ENCODE data around the gene CDKAL1. TPM values are rescaled to one million over a fixed set of nuclear protein-coding genes. Genes with fewer than 3 reads are reported as not detected.
"Not testable (repeated sequence)": the region's sequence is repeated elsewhere in the genome, so short reads cannot be mapped to it uniquely, and the experiment has no call there.

Gene CDKAL1
- total RNA-seq, 1 donor from 2014 or later: 14.8 TPM

- H3K27ac Mint-ChIP-seq (ENCODE audit: unreplicated experiment): no peak overlapping the region
- no peak for DNase-seq (ENCODE audit: extremely low spot score, unreplicated experiment)
- no peaks in the 10 kb centered on the region for H3K27me3 Mint-ChIP-seq (ENCODE audit: unreplicated experiment)
- H3K4me3 Mint-ChIP-seq (ENCODE audit: unreplicated experiment): no peak overlapping the region
- no peaks in the 10 kb centered on the region for H3K9me3 Mint-ChIP-seq (ENCODE audit: unreplicated experiment)
- TF ChIP-seq CTCF (IDR thresholded peaks at IDR 0.05): no peak
- H3K36me3 Mint-ChIP-seq (ENCODE audit: unreplicated experiment): peaks cover 17% of the 10 kb centered on the region
- peaks cover 30% of the 10 kb centered on the region for H3K4me1 Mint-ChIP-seq (ENCODE audit: unreplicated experiment)
Measured at GRCh38 chr6:20539387-20539786, 5.1 kb downstream of the CDKAL1 start.

DNA sequence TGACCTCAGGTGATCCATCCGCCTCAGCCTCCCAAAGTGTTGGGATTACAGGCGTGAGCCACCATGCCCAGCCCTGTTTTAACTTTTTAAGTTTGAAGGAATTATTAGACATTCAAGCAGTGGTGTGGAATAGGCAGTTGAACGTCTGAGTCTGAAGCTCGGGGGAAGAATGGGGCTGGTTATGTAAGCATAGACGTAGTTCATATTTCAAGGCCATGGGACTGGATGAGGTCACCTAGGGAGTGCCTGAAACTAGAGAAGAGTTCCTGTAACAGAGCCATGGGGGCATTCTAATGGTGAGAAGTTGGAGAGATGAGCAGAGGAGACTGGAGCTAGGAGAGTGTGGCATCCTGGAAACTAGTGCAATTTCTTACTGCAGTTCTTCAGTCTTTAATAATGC, 6.4 kb downstream of the CDKAL1 start:
- H3K4me1 Mint-ChIP-seq (ENCODE audit: unreplicated experiment): peaks cover 22% of the 10 kb centered on the region
- peaks cover 20% of the 10 kb centered on the region for H3K36me3 Mint-ChIP-seq (ENCODE audit: unreplicated experiment)
- H3K27ac Mint-ChIP-seq (ENCODE audit: unreplicated experiment): no peak overlapping the region
- no peak for DNase-seq (ENCODE audit: extremely low spot score, unreplicated experiment)
- H3K27me3 Mint-ChIP-seq (ENCODE audit: unreplicated experiment): no peaks in the 10 kb centered on the region
- no peak overlapping the region for H3K4me3 Mint-ChIP-seq (ENCODE audit: unreplicated experiment)
- no peaks in the 10 kb centered on the region for H3K9me3 Mint-ChIP-seq (ENCODE audit: unreplicated experiment)
- no peak for TF ChIP-seq CTCF (IDR thresholded peaks at IDR 0.05)

DNA sequence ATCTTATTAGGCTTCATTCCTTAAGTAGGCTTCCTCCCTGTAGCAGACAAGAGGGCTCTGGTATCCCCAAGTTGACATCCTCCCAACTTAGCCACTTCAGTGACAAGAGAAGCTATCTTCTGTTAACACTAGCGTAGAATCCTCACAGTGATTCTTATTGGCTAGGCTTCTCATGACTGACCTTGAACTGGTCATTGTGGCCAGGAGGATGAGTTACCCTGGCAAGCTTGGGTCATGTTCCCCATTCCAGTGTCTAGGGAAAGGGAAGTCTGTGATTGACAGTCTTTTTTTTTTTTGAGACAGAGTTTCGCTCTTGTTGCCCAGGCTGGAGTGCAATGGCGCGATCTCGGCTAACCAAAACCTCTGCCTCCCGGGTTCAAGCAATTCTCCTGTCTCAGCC, 7.1 kb downstream of the CDKAL1 start:
- no peaks in the 10 kb centered on the region for H3K27me3 Mint-ChIP-seq (ENCODE audit: unreplicated experiment)
- DNase-seq (ENCODE audit: extremely low spot score, unreplicated experiment): no peak
- no peaks in the 10 kb centered on the region for H3K9me3 Mint-ChIP-seq (ENCODE audit: unreplicated experiment)
- H3K36me3 Mint-ChIP-seq (ENCODE audit: unreplicated experiment): peaks cover 24% of the 10 kb centered on the region
- peaks cover 16% of the 10 kb centered on the region for H3K4me1 Mint-ChIP-seq (ENCODE audit: unreplicated experiment)
- no peak for TF ChIP-seq CTCF (IDR thresholded peaks at IDR 0.05)
- no peak overlapping the region for H3K27ac Mint-ChIP-seq (ENCODE audit: unreplicated experiment)
- no peak overlapping the region for H3K4me3 Mint-ChIP-seq (ENCODE audit: unreplicated experiment)

GRCh38 chr6:20542927-20543602, 8.8 kb downstream of the CDKAL1 start:
- Mint-ChIP-seq H3K4me1 (ENCODE audit: unreplicated experiment) (peaks cover 20% of the 10 kb centered on the region), H3K9me3 (ENCODE audit: unreplicated experiment) (no peaks in the 10 kb centered on the region), H3K36me3 (ENCODE audit: unreplicated experiment) (peaks cover 30% of the 10 kb centered on the region), H3K27ac (ENCODE audit: unreplicated experiment) (peak overlapping the region; percentile 39), H3K27me3 (ENCODE audit: unreplicated experiment) (no peaks in the 10 kb centered on the region), H3K4me3 (ENCODE audit: unreplicated experiment) (peak overlapping the region; percentile 35)
- no peak for TF ChIP-seq CTCF (IDR thresholded peaks at IDR 0.05)
- DNase-seq (ENCODE audit: extremely low spot score, unreplicated experiment): no peak

DNA sequence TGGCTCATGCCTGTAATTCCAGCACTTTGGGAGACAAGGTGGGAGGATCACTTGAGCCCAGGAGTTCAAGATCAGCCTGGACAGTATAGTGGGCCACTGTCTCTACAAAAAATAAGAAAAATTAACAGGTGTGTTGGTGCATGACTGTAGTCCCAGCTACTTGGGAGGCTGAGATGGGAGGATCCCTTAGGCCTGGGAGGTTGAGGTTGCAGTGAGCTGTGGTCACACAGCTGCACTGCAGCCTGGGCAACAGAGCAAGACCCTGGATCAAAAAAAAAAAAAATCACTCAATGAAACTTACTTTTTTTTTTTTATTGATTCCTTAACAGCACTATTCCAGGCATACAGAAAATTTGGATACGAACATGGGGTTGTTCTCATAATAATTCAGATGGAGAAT, 14.0 kb downstream of the CDKAL1 start:
- H3K27me3 Mint-ChIP-seq (ENCODE audit: unreplicated experiment): no peaks in the 10 kb centered on the region
- H3K9me3 Mint-ChIP-seq (ENCODE audit: unreplicated experiment): no peaks in the 10 kb centered on the region
- no peak overlapping the region for H3K4me3 Mint-ChIP-seq (ENCODE audit: unreplicated experiment)
- H3K4me1 Mint-ChIP-seq (ENCODE audit: unreplicated experiment): peaks cover 7% of the 10 kb centered on the region
- H3K36me3 Mint-ChIP-seq (ENCODE audit: unreplicated experiment): peaks cover 31% of the 10 kb centered on the region
- no peak overlapping the region for H3K27ac Mint-ChIP-seq (ENCODE audit: unreplicated experiment)
- DNase-seq (ENCODE audit: extremely low spot score, unreplicated experiment): no peak
- no peak for TF ChIP-seq CTCF (IDR thresholded peaks at IDR 0.05)

- peaks cover 34% of the 10 kb centered on the region for H3K36me3 Mint-ChIP-seq (ENCODE audit: unreplicated experiment)
- not testable (repeated sequence) for H3K4me1 Mint-ChIP-seq (ENCODE audit: unreplicated experiment); H3K9me3 Mint-ChIP-seq (ENCODE audit: unreplicated experiment); H3K4me3 Mint-ChIP-seq (ENCODE audit: unreplicated experiment); H3K27me3 Mint-ChIP-seq (ENCODE audit: unreplicated experiment); DNase-seq (ENCODE audit: extremely low spot score, unreplicated experiment); H3K27ac Mint-ChIP-seq (ENCODE audit: unreplicated experiment)
Measured at GRCh38 chr6:20549398-20549797, 15.1 kb downstream of the CDKAL1 start.

All from osteocyte (in vitro differentiated cells).